Measurements from ENCODE around the gene AKAP4. TPM values are rescaled to one million over a fixed set of nuclear protein-coding genes. Genes with fewer than 3 reads are reported as not detected.

AKAP4 gene
- total RNA-seq, 2 donors from 2014 or later, result not detected

- H3K9me3 ChIP-seq, result no peaks in the 10 kb centered on the region
- no peak for DNase-seq (ENCODE audit: low spot score)
- H3K4me1 ChIP-seq, result no peaks in the 10 kb centered on the region
- H3K36me3 ChIP-seq, result no peaks in the 10 kb centered on the region
- no peak overlapping the region for H3K4me3 ChIP-seq
- TF ChIP-seq, protein P1, sequence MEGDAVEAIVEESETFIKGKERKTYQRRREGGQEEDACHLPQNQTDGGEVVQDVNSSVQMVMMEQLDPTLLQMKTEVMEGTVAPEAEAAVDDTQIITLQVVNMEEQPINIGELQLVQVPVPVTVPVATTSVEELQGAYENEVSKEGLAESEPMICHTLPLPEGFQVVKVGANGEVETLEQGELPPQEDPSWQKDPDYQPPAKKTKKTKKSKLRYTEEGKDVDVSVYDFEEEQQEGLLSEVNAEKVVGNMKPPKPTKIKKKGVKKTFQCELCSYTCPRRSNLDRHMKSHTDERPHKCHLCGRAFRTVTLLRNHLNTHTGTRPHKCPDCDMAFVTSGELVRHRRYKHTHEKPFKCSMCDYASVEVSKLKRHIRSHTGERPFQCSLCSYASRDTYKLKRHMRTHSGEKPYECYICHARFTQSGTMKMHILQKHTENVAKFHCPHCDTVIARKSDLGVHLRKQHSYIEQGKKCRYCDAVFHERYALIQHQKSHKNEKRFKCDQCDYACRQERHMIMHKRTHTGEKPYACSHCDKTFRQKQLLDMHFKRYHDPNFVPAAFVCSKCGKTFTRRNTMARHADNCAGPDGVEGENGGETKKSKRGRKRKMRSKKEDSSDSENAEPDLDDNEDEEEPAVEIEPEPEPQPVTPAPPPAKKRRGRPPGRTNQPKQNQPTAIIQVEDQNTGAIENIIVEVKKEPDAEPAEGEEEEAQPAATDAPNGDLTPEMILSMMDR (IDR thresholded peaks at IDR 0.05), result no peak
- H3K27ac ChIP-seq, result no peak overlapping the region
- H3K27me3 ChIP-seq, result no peaks in the 10 kb centered on the region
These were observed 32.5 kb downstream of the AKAP4 start for GRCh38 chrX:50168241-50168687.

DNA sequence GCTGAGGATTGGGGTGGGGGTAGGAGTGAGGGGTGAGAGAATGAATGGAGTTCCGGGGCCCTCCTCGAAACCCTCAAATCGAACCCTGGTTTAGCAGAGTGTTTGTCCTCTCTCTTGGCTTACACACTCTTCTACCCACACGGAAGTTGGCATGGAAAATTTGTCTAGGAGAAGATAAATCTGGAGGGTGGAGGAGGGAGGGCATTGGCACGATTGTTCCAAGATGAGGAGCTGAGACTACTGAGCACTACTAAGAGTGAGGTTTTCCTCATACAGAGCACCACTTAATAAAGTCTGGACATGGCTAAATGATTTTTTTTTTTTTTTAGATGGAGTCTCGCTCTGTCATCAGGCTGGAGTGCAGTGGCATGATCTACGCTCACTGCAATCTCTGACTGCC is 33.4 kb downstream of the AKAP4 start:
- Histone ChIP-seq H3K36me3 (no peaks in the 10 kb centered on the region), H3K4me1 (no peaks in the 10 kb centered on the region), H3K9me3 (no peaks in the 10 kb centered on the region), H3K4me3 (no peak overlapping the region), H3K27me3 (no peaks in the 10 kb centered on the region), H3K27ac (no peak overlapping the region)
- no peak for DNase-seq (ENCODE audit: low spot score)
- TF ChIP-seq, protein P1 (IDR thresholded peaks at IDR 0.05), result no peak

GRCh38 chrX:50165727-50166126 is 35.1 kb downstream of the AKAP4 start:
- no peaks in the 10 kb centered on the region for H3K36me3 ChIP-seq
- no peaks in the 10 kb centered on the region for H3K4me1 ChIP-seq
- no peak overlapping the region for H3K4me3 ChIP-seq
- no peak overlapping the region for H3K27ac ChIP-seq
- H3K9me3 ChIP-seq, result no peaks in the 10 kb centered on the region
- TF ChIP-seq, protein P1 (IDR thresholded peaks at IDR 0.05), result no peak
- DNase-seq (ENCODE audit: low spot score), result no peak
- H3K27me3 ChIP-seq, result no peaks in the 10 kb centered on the region

GRCh38 chrX:50161127-50161526 is 39.7 kb downstream of the AKAP4 start:
- Histone ChIP-seq H3K36me3 (no peaks in the 10 kb centered on the region), H3K27me3 (no peaks in the 10 kb centered on the region), H3K4me3 (no peak overlapping the region), H3K9me3 (no peaks in the 10 kb centered on the region), H3K27ac (no peak overlapping the region), H3K4me1 (no peaks in the 10 kb centered on the region)
- no peak for DNase-seq (ENCODE audit: low spot score)
- TF ChIP-seq, protein P1 (IDR thresholded peaks at IDR 0.05), result no peak

DNA sequence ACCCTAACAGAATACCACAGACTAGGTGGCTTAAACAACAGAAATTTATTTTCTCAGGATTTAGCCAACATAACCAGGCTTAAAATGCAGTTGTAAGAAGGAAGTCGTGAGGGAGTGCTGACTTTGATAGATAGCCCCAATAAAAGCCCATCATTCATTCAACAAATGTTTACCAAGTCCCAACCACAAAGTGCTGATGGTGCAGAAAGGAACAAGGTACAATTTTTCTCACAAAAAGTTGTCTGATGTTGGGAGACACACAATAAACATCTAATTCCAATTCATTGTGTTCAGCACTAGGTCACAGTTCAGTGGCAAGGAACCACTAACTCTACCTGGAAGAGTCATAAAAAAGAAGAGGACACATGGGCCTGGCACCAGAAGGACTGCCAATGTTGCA is 42.2 kb downstream of the AKAP4 start:
- TF ChIP-seq, protein P1 (IDR thresholded peaks at IDR 0.05), result no peak
- Histone ChIP-seq H3K27ac (no peak overlapping the region), H3K4me3 (no peak overlapping the region), H3K4me1 (no peaks in the 10 kb centered on the region), H3K36me3 (no peaks in the 10 kb centered on the region), H3K9me3 (no peaks in the 10 kb centered on the region), H3K27me3 (no peaks in the 10 kb centered on the region)
- no peak for DNase-seq (ENCODE audit: low spot score)

DNA sequence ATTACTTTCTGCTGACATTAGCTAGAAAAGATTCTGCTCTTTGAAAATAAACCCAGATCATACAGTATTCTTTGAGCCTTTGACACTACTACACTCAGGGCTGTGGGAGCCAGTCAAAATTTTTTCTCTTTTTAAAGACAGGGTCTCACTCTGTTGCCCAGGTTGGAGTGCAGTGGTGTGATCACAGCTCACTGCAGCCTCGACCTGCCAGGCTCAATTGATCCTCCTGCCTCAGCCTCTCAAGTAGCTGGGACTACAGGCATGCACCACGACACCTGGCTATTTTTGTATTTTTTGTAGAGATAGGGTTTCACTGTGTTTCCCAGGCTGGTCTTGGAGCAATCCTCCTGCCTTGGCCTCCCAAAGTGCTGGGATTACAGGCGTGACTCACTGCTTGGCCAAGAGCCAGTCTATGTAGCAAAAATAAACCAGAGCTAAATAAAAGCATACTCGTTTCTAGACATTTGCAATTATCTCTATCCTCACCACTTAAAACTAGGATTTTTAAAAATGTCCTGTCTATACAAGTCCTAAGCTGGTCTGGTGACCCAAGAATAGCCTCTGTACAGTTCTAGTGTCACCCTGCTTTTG is 43.2 kb downstream of the AKAP4 start:
- TF ChIP-seq, protein P1 (IDR thresholded peaks at IDR 0.05), result no peak
- H3K9me3 ChIP-seq, result no peaks in the 10 kb centered on the region
- DNase-seq (ENCODE audit: low spot score), result no peak

More for the DNA sequence above, 43.2 kb downstream of the AKAP4 start:
- no peak overlapping the region for H3K4me3 ChIP-seq
- H3K4me1 ChIP-seq, result no peaks in the 10 kb centered on the region
- H3K36me3 ChIP-seq, result no peaks in the 10 kb centered on the region
- H3K27ac ChIP-seq, result no peak overlapping the region
- no peaks in the 10 kb centered on the region for H3K27me3 ChIP-seq
